ENCODE data around the gene MYH9.

MYH9 gene

GRCh38 chr22:36417281-36417686 is 29.5 kb upstream of the MYH9 start:
- Histone ChIP-seq H3K36me3 (ENCODE audit: low read depth) (no peaks in the 10 kb centered on the region), H3K9me3 (ENCODE audit: severe bottlenecking) (no peaks in the 10 kb centered on the region), H3K27me3 (ENCODE audit: insufficient read depth, poor library complexity, severe bottlenecking) (no peaks in the 10 kb centered on the region), H3K4me3 (ENCODE audit: severe bottlenecking) (no peak overlapping the region), H3K4me1 (ENCODE audit: insufficient read depth, poor library complexity, severe bottlenecking) (peaks cover 9% of the 10 kb centered on the region), H3K27ac (ENCODE audit: poor library complexity, severe bottlenecking) (peak overlapping the region; percentile 78)
- ATAC-seq (ENCODE audit: low read depth) (peak; percentile 92), DNase-seq (ENCODE audit: low spot score) (peak; percentile 90)
- no peak for TF ChIP-seq CTCF (IDR thresholded peaks at IDR 0.05; ENCODE audit: poor library complexity, severe bottlenecking)

GRCh38 chr22:36415415-36416168 is 27.8 kb upstream of the MYH9 start:
- TF ChIP-seq CTCF (IDR thresholded peaks at IDR 0.05; ENCODE audit: poor library complexity, severe bottlenecking) = no peak
- Histone ChIP-seq H3K36me3 (ENCODE audit: low read depth) (no peaks in the 10 kb centered on the region), H3K27me3 (ENCODE audit: insufficient read depth, poor library complexity, severe bottlenecking) (no peaks in the 10 kb centered on the region), H3K4me1 (ENCODE audit: insufficient read depth, poor library complexity, severe bottlenecking) (peaks cover 11% of the 10 kb centered on the region), H3K27ac (ENCODE audit: poor library complexity, severe bottlenecking) (peak overlapping the region; percentile 78), H3K9me3 (ENCODE audit: severe bottlenecking) (no peaks in the 10 kb centered on the region), H3K4me3 (ENCODE audit: severe bottlenecking) (no peak overlapping the region)
- ATAC-seq (ENCODE audit: low read depth) (no peak), DNase-seq (ENCODE audit: low spot score) (no peak)

- H3K27me3 ChIP-seq (ENCODE audit: insufficient read depth, poor library complexity, severe bottlenecking) = no peaks in the 10 kb centered on the region
- no peak for ATAC-seq (ENCODE audit: low read depth)
- H3K4me3 ChIP-seq (ENCODE audit: severe bottlenecking) = no peak overlapping the region
- peaks cover 20% of the 10 kb centered on the region for H3K4me1 ChIP-seq (ENCODE audit: insufficient read depth, poor library complexity, severe bottlenecking)
- H3K27ac ChIP-seq (ENCODE audit: poor library complexity, severe bottlenecking) = peak overlapping the region; percentile 8
- no peaks in the 10 kb centered on the region for H3K36me3 ChIP-seq (ENCODE audit: low read depth)
- no peaks in the 10 kb centered on the region for H3K9me3 ChIP-seq (ENCODE audit: severe bottlenecking)
- peak; percentile 58 for DNase-seq (ENCODE audit: low spot score)
- TF ChIP-seq CTCF (IDR thresholded peaks at IDR 0.05; ENCODE audit: poor library complexity, severe bottlenecking) = no peak
Measured at GRCh38 chr22:36413022-36413775, 25.4 kb upstream of the MYH9 start.

- no peaks in the 10 kb centered on the region for H3K27me3 ChIP-seq (ENCODE audit: insufficient read depth, poor library complexity, severe bottlenecking)
- no peak for TF ChIP-seq CTCF (IDR thresholded peaks at IDR 0.05; ENCODE audit: poor library complexity, severe bottlenecking)
- no peaks in the 10 kb centered on the region for H3K36me3 ChIP-seq (ENCODE audit: low read depth)
- no peak for DNase-seq (ENCODE audit: low spot score)
- no peak for ATAC-seq (ENCODE audit: low read depth)
- H3K4me1 ChIP-seq (ENCODE audit: insufficient read depth, poor library complexity, severe bottlenecking) = peaks cover 13% of the 10 kb centered on the region
- peak overlapping the region; percentile 89 for H3K27ac ChIP-seq (ENCODE audit: poor library complexity, severe bottlenecking)
- no peak overlapping the region for H3K4me3 ChIP-seq (ENCODE audit: severe bottlenecking)
- H3K9me3 ChIP-seq (ENCODE audit: severe bottlenecking) = no peaks in the 10 kb centered on the region
Measured at GRCh38 chr22:36411589-36412258, 24.0 kb upstream of the MYH9 start.
